Effector CD8-positive, alpha-beta T cell (primary cell): ENCODE results near the gene SNX8.

Experiments used
- DNase-seq: peaks from one replicate; lab custom pipeline; 2025; lab: John Stamatoyannopoulos, UW

The SNX8 gene

DNA sequence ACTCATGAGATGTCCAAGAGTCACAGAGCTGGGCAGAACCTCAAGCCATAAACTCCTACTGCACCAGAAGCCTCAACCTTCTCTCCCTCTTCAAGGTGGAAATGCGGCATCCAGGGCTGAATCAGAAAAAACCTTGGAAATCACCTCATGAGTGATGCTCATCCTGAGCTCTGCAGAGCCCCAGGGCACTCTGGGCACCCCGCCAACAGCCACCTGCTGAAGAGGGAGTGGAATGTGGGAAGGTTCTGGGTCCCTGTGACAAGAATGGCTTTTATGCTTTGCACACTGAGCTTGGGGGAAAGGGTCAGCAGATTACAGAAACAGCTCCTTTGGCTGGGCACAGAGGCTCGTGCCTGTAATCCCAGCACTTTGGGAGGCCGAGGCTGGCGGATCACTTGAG lies 53.4 kb downstream of the SNX8 start:
- no peak for DNase-seq

DNA sequence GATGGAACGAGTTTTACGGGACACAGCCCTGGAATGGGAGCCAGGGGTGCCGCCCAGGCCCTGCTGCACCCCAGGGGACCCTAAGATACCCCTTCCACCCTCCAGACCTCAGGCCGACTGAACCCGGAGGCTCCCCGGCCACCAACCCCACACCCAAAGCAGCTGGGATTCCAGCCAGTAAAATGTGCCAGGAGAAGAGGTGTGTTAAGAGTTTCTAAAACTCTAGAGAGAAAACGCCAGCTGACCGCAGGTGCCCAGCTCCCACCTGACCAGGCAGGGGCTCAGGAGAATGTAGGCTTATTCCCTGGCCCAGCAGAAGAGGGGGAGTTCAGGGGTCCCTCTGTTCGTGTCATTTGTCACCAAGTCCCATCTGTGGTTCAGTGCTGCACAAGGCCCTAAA lies 54.8 kb downstream of the SNX8 start:
- DNase-seq, result no peak

DNA sequence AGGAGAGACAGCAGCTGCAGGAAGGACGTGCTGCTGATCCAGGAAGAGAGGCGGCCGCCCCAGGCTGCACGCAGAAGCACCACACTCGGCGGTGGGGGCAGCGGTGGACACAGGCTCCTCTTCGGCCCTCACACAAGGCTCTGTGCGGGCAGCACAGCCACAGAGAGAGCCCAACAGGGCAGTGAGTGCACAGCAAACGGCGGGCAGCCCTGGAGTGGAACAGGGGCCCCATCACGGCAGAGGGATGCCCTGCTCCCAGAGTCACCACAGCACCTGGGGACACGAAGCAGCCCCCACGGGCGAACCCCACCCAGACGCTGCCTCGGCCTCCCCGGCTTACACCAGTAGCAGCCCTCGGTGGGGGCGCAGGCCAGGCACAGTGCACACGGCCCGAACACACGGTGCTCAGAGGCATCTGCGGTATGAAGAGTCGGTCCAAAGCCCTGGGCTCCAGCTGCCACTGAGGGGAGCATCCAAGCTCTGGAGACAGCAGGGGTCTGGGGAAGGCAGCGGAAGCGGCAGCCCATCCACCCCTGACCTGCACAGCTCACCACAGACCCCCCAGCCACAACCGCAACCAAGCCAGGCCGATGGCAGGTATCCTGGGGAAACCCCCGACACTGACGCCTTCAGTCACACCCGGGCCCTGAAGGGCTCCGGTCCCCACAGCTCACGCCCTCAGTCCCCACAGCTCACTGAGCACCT lies 55.4 kb downstream of the SNX8 start:
- no peak for DNase-seq

DNA sequence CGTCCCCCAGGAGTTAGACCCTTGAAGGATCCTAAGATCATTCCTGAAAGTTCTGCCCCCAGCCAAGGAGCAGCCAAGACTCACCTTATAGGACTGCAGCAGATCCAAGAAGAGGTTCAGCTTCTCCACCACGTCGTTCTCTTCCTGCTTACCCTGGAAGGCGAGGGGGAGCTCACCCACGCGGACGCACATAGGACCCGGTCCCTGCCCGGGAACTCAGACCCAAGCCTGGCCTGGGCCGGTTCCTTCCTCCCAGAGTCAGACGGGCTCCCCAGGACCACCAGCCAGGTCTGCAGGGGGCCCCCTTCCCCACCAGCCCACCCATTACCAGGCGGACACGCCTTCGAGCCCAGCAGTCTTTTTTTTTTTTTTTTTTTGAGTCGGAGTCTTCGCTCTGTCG lies 56.6 kb downstream of the SNX8 start:
- no peak for DNase-seq

DNA sequence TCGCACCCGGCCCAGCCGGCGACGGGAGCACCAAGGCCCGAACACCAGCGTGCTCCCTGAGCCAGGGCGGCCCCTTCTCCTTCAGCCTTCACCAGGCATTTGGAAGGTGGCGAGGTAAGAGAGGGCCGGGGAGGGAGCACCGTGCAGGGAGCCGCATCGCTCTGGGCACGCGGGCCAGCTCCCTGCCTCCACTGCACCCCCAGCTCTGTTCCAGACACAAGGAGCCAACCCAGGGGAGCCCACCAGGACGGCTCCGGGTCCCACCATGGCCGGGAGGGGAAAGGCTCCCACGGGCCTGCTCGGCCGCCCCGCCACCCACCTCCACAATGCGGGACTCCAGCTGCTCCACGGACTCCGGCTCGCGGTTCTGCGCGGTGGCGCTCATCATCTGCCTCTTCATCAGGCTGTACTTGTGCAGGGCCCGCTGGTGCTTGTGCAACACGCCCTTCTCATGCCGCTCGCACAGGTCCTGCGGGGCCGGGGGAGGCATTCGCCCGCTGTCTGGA lies 57.1 kb downstream of the SNX8 start:
- DNase-seq, result no peak

GRCh38 chr7:2256306-2257045 lies 57.8 kb downstream of the SNX8 start:
- no peak for DNase-seq

DNA sequence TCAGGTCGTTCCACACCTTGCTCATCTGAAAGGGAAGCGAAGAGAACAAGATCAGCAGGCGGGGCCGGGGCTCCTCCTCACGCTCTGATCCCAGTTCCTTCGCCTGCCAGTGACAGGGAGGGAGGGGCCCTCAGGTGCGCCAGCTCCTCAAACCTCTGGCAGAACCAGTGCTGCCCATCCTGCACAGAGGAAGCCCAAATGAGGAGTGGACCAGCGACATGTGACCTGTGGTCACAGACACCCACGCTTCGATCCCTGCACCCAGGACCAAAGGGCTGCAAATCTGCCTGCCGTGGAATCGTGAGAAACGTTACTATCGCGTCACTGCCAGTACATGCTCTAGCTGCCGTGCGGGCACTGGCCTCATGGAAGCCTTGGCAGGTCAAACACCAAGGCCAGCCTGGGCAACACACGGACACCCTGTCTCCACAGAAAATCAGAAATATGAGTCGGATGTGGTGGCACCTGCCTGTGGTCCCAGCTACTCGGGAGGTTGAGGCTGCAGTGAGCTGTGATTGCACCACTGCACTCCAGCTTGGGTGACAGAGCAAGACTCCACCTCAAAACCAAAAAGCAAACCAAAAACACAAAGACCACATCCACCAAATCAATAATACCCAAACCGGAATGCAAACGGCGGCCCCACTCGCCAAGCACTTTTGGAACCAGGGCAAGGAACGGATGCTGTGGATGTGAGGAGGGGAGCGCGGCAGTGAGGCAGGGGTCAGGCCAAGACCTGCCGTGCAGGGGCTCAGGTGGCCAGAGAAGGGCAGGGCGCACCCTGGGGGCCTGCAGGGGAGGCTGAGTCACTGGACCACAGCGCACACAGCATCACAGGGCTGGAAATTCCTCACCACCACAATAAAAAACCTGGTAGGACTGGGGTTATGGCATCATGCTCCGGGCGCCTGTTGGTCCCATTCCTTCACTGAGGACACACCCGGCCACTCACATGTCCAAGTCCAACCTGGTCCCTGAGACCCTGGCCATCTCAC lies 58.8 kb downstream of the SNX8 start:
- DNase-seq, result no peak

DNA sequence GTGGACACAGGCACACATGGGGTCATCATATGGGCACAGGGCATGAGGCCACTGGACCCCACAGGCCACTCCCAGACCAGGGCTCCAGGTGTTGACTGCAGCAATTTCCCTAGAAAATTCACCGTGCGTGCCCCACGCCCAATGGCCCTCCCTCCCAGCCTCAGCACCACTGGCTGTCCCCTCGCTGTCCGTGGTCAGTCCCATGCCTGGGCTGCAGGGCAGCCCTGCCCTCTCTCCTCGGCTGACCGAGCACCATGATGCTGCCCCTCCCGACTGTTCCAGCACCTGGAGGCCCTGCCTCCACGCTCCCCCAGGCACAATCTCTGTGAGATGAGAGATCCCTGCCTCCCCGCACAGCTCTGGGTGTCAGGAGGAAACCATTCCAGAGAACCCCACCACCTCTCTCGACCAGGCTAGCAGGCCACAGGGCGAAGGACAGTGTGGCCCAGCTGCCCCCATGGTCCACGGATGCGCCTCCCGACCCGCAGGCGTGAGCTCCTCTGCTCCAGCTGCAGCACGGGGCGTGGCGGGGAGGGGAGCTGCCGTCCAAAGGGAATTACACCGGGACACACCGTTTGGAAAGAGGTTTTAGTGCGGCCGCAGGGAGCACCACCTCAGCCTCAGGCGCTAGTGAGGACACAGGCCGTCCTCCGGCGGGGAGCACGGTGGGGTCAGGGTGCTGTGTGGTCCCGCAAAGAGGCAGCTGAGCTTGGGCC lies 59.7 kb downstream of the SNX8 start:
- DNase-seq, result no peak

DNA sequence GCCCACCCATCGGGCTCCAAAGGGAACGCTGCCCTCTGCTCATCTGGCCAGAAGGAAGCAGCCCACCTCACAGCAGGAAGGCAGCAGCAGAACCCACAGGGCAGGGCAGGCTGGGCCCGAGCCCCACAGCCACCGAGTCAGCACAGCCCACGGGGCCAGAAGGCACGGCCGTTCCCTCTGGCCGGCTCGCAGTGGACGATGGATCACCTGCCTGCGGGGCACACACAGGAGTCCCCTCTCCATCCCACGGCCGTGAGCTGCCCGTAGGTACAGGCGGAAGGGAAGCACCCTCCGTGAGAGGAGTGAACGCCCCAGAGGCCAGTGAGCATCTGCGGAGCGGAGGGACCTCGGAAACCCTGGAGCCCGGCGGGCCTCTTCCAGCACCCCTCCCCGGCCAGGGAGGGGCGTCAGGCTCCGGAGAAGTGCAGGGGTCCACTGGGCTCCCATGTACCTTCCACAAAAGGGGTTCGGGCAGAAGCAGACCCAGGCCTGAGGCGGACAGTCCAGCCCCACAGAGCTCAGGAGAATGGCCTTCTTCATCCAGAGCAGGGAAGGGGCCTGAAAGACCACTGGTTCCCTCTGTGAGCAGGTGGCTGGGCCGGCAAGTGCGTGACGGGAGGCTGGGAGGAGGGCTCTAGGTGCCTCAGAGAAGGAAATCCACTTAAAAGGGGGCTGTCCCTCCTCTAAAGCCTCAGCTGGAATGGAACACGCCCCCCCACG lies 60.6 kb downstream of the SNX8 start:
- no peak for DNase-seq

DNA sequence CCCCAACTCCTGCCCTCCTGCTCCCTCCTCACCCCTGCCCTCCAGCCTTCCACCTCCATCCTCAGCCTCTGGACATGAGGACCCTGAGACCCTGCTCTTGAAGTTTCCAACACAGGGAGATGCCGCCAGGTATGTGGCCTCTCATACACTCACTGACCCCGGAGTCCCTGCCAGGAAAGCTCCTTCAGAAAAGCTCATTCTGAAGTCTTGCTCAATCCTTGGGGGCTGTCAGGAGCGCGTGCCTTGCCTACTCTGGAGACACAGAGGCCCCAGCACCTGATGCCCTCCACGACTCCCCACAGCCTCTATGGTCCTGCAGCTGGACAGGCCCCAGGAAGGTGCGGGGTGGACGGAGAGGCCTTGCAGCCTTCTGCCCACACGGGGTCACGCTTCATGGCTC lies 61.2 kb downstream of the SNX8 start:
- no peak for DNase-seq

DNA sequence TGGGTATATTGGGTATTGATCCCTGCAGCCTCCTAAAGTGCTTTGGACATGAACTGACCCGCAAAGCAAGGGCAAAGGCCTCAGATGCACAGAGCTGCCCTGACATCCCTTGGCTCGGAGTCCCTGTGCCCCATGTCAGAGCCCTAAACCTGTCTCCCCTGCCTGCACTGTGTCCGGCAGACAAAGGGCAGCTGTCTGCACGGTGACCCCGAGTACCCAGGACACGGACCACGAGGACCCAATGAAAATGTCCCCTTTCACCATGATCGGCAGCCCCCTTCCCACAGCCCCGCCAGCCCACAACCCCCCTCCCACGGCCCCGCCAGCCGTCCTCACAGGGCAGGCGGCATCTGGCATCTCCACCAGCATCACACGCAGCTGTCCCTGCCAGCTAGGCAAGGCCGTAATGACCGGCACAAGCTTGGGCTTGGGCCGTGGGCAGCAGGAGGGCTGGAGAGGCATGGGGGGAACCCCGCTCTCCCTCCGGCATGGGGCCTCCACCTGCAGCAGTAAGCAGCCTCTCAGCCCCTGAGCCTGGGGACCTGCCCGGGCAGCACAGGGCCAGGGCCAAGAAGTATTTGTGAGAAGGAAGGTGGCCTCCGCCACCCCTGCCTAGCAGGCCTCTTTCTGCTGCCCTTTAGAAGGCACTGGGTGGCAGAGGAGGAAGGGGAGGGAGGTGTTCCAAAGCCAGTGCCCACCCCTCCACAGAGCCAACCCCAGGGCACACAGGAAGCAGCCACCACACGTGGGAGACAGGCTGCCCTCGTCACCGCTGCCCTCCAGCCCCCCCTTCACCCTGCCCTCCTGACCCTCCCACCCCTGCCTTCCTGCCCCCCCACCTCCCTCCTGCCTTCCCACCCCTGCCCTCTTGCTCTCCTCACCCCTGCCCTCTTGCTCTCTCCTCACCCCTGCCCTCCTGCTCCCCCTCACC lies 62.1 kb downstream of the SNX8 start:
- DNase-seq, result no peak

GRCh38 chr7:2251381-2251780 lies 62.9 kb downstream of the SNX8 start:
- DNase-seq, result no peak

- no peak for DNase-seq
These were observed 64.4 kb downstream of the SNX8 start for GRCh38 chr7:2249744-2250323.

DNA sequence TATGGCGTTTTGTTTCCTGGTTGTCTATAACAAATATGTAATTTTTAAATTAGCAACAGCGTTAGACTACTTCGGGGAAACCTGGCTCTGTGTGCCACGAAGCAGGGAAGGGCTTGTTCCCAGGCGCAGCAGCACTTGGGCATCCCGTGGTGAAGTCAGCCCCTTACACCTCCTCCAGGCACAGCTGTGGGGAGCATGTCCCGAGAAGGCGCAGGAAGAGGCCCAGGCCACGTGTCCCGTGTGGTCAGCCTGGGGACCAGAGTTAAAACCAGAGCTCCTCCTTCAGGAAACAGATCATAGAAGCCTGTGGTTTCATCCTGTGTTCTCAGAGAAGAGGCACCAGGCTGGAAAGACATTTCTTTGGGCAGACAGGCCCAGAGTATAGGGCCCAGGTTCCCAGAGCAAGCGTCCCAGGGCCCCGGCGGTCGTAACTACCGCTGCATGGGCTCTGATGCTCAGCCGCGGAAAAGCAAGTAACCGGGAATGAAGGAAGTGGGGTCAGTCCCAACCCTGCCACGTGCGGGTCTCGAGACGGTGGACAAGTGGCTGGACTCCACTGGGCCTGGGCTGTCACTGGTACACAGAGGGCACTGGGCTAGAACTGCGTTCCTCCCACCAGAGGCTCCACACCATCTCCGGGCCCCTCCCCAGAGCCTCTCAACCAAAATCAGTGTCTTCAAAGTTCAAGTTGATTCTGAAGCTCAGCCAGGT lies 65.1 kb downstream of the SNX8 start:
- no peak for DNase-seq

DNA sequence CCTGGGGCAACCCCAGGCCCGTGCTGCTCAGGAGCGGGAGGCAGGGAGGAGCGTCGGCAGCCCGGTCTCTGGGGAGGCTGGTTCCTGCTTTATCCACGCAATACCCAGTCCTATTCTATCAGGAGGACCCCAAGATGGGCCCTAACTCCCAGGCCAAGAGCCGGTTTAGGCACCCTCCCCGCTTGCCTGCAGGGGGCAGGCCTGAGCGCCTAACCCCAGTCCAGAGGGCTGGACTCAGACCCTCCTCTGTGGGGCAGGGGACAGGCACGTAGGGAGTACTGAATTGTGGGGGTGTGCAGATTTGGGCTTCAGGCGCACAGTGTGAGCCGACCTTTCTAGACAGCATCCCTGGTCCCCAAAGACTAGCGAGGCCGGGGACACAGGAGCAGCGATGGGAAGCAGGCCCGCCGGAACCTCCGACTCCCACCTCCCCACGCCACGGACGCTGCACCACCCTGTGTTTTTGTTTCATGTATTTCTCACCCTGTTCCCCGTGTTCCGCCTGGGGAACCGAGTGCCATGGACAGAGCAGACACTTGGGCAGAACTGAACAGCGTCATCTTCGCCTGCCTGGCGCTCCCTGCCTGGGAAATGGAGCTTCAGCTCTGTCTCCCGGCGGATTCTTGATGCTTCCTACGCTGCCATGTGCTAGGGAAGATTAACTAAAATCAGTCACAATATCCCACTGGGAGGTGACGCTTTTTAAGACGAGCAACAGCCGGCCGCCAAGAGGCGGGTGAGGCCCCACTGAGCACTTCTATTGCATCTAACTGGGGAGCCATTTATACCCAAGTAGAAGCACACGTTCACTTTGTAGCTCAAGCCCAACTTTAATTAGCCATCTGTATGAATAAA lies 66.9 kb downstream of the SNX8 start:
- DNase-seq, result no peak

GRCh38 chr7:2245883-2246675 lies 68.2 kb downstream of the SNX8 start:
- no peak for DNase-seq

- DNase-seq, result no peak
These were observed 69.7 kb downstream of the SNX8 start for GRCh38 chr7:2244404-2244995.
